Superior temporal gyrus (tissue), 1 donor: Measurements from ENCODE around the gene IGFL3.
"Not testable (repeated sequence)": the region's sequence is repeated elsewhere in the genome, so short reads cannot be mapped to it uniquely, and the experiment has no call there.

ENCODE experiments used
- DNase-seq: peaks from one replicate; pipeline ENCODE4 v3.0.0-alpha.2; 2016; ENCODE audit errors: extremely low spot score

Gene IGFL3

GRCh38 chr19:46124638-46125115, at the start of gene IGFL3:
IGFL3 (minus strand) TSS chr19:46124688; CDS start chr19:46124649, 39 bp downstream.
- no peak for DNase-seq

- no peak for DNase-seq
Measured at GRCh38 chr19:46173886-46174480, 49.5 kb upstream of the IGFL3 start.

GRCh38 chr19:46162731-46163130, 38.2 kb upstream of the IGFL3 start:
- DNase-seq: no peak

DNA sequence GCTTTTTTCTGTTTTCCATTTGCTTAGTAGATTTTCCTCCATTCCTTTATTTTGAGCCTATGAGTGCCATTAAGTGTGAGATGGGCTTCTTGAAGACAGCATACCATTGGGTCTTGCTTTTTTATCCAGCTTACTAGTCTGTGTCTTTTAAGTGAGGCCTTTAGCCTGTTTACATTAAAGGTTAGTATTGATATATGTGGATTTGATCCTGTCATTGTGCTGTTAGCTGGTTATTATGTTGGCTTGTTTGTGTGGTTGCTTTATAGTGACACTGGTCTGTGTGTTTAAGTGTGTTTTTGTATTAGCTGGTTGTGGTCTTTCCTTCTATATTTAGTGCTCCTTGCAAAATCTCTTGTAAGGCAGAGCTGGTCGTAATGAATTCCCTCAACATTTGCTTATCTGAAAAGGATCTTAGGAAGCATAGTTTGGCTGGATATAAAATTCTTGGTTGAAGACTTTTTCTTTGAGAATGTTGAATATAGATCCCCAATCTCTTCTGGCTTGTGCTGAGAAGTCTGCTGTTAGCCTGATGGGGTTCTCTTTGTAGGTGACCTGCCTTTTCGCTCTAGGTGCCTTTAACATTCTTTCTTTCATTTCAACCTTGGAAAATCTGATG, 37.3 kb upstream of the IGFL3 start:
- not testable (repeated sequence) for DNase-seq

GRCh38 chr19:46160233-46160775, 35.8 kb upstream of the IGFL3 start:
- DNase-seq: no peak

DNA sequence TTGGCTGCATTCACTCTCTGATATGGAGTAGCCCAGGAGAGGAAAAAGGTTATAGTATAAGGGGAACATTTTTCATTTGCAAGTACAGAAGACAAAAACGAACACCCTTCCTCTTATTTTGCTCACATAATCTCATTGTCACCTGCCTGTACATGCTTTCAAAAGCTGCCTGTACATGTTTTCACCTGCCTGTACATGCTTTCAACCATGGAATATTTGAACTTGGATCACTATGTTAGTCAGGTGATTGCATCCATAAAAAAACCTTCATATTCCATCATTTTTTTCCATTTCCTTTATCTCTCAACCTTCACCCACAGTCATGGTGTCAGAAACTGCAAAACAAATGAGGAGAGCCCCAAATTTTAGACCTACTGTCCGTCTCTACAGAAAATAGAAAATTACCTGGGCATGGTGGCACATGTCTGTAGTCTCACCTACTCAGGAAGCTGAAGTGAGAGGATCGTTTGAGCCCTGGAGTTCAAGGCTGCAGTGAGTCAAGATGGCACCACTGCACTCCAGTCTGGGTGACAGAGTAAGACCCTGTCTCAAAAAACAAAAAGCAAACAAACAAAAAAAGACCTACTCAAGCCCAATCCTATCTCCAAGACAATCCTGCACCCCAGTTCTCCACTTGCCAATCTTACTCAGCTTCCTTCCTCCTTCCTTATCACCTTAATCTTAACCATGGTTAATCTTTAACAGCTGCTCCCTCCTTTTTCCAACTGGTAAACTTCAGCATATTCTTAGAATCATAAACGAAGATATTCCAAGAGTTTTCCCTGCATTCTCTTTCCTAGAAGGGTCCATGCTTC, 35.1 kb upstream of the IGFL3 start:
- no peak for DNase-seq

DNA sequence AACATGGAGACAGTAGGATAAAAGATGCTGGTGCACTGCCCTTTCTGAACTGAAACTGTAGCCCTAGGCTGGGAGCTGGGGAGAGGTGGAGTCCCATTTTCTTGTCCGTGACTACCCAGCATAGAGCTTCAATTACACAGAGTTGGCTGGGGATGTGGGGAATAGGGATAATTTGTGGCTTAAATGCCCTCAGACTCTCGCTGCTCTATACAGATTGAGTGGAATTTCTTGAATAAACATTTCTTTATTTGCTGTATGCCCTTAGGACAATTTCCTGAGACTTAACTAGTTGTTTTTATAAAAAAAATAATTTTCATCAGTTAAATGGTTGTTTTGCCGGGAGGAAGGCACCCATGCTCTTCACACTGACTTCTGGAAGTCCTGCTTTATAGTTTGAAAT, 30.7 kb upstream of the IGFL3 start:
- no peak for DNase-seq

DNA sequence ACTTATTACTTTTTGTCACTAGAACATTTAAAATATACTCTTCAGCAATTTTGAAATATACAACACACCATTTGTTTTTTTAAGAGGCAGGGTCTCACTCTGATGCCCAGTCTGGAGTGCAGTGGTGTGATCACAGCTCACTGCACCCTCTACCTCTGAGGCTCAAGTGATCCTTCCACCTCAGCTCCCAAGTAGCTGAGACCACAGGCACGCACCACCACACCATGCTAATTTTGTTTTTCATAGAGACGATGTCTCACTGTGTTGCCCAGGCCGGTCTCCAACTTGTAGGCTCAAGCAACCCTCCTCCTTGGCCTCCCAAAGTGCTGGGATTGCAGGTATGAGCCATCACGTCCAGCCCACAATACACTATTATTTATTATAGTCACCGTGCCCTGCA, 26.1 kb upstream of the IGFL3 start:
- DNase-seq: no peak

- no peak for DNase-seq
Measured at GRCh38 chr19:46147791-46148288, 23.4 kb upstream of the IGFL3 start, which contains the start of gene IGFL2. IGFL2 (plus strand) TSS chr19:46148238; CDS start chr19:46148279, 41 bp downstream.

DNA sequence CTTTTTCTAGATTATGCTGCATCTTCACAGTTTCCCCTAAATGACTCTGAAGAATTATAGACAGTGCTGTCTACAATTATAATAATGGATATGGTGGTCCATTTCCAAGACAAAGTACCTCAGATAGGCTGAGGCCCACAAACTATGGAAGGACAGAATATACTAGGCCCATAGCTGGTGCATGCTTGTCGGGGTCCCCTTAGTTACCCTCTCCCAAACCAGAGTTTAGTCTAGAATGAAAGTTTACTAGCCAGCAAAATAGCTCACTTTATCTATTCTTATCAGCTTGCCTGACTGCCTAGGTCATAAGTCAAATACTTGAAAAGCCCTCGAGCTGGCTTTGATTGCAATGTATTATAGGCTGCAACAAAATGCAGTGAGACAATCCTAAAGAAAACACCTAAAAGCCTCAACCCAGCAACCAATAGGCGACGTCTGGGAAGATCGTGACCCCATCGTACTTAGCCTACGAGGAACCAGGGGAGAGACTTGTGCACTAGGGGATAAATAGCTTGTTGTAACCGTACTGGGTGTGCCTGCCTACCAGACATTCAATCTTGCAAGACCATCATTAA, 22.8 kb upstream of the IGFL3 start:
- no peak for DNase-seq

GRCh38 chr19:46144756-46145155, 20.3 kb upstream of the IGFL3 start:
- no peak for DNase-seq

DNA sequence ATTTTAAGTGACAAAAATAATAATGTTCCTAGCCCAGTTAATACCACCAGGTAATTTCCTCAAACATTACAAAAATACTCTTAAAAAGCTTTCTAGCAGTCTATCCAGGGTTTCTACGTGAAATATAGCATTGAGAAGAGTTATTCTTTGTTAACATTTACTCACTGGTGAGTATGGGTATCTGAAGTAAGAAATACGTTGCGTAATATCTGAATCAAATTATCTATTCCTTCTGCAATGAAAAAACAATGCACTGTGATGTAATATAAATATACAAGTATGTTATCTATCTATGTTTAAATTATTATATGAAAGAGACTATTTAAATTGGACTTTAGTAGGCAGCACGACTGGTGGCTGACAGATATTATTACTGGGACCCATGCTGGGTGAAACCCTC, 17.8 kb upstream of the IGFL3 start:
- no peak for DNase-seq

- no peak for DNase-seq
Measured at GRCh38 chr19:46141421-46141820, 16.9 kb upstream of the IGFL3 start.

DNA sequence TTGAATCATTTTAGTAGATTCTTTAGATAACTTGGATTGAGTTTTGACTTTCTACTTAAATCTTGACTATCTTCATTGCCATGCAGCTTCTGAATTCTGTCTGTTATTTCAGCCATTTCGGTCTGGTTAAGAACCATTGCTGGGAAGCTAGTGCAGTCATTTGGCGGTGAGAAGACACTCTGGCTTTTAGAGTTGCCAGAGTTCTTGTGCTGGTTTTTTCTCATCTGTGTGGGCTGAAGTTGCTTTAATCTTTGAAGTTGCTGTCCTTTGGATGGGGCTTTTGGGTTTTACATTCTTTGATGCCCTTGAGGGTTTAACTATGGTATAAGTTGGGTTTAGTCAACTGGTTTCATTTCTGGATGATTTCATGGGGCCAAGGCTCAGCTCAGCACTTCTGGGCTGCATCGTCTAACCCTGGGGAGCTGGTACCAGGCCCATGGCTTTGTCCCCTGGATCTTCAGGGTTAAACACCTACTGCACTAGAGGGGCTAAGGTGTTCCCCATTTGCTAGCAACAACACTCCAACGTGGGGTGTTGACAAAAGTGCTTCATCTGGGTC, 13.5 kb upstream of the IGFL3 start:
- no peak for DNase-seq

- no peak for DNase-seq
Measured at GRCh38 chr19:46134527-46134926, 10.0 kb upstream of the IGFL3 start.

DNA sequence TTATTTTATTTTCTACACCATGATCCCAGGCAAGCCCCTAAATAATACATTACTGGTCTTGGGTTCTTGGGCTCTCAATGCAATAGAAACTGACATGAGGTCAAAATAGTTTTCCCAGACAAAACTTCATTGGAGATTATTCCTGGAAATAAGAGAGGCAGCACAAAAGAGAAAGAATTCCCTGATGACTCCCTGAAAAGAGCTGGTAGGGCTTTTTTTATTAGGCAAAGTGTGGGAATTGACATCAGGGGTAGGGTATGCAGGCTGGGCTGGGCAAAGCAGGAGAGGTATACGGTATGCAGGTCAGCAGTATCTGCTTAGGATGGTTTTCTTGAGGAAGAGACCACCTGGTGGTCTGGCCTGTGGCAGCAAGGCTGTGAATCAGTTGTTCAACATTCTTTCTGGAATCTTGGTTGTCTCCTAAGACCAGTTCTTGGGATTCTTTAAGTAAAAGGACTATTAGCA, 9.3 kb upstream of the IGFL3 start:
- DNase-seq: no peak

- peak; percentile 45 for DNase-seq
Measured at GRCh38 chr19:46133101-46133627, 8.7 kb upstream of the IGFL3 start.

DNA sequence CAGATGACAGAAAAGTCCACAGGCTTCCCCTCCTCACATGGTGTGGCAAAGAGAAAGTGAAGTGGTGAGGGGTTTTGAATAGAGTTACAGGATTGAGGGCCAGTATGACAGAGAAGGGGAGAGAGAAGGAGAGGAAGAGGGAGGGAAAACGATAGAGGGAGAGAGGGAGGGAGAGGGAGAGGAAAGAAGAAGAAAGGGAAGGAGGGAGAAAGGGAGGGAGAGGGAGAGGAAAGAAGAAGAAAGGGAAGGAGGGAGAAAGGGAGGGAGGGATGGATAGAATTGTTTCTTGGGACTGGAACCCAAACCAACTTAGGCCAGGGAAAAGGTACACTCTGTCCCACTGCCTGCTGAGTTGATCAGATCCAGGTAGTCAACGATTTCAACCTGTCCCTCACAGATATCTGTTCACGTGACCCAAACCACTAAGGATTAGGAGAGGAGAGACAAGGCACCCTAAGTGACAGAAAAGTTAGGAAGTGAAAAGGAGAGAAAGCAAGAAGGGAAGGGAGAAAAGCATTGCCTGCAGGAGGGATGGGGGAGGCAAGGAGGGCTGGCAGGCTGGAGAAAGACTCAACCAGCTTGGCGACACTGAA, 8.1 kb upstream of the IGFL3 start:
- no peak for DNase-seq

- no peak for DNase-seq
Measured at GRCh38 chr19:46131485-46132143, 7.1 kb upstream of the IGFL3 start.

- DNase-seq: no peak
Measured at GRCh38 chr19:46126086-46126580, 1.6 kb upstream of the IGFL3 start.
